Measurements from ENCODE around the gene CLDN7.

The CLDN7 gene

GRCh38 chr17:7241783-7242716, 20.2 kb downstream of the CLDN7 start, which contains the start of gene GABARAP:
Gene GABARAP, minus strand, starts transcription at chr17:7242449. Its CDS starts 119 bp downstream, at chr17:7242330.
- TF ChIP-seq TOX (CRISPR knock-in tag; IDR thresholded peaks at IDR 0.05; ENCODE audit: borderline replicate concordance) = no peak
- TF ChIP-seq ARNTL (CRISPR knock-in tag; IDR thresholded peaks at IDR 0.05; ENCODE audit: borderline replicate concordance, low read depth) = no peak
- TF ChIP-seq CSDC2 (CRISPR knock-in tag; IDR thresholded peaks at IDR 0.05) = 0 out of 2 replicates have a peak, but pooled peaks have one; percentile 54
- no peak for TF ChIP-seq TSHZ2 (CRISPR knock-in tag; IDR thresholded peaks at IDR 0.05)
- TF ChIP-seq CSRNP3 (CRISPR knock-in tag; IDR thresholded peaks at IDR 0.05) = no peak
- TF ChIP-seq PATZ1 (CRISPR knock-in tag; IDR thresholded peaks at IDR 0.05; ENCODE audit: borderline replicate concordance) = peak; percentile 85; the same call in 1 of the 2 replicates
- peak; percentile 16 for ATAC-seq

- ATAC-seq = no peak
- TF ChIP-seq ZFP30 (CRISPR knock-in tag; IDR thresholded peaks at IDR 0.05) (no peak), CSRNP3 (CRISPR knock-in tag; IDR thresholded peaks at IDR 0.05) (no peak), ZFP3 (CRISPR knock-in tag; IDR thresholded peaks at IDR 0.05) (no peak), ZC3H10 (CRISPR knock-in tag; IDR thresholded peaks at IDR 0.05) (no peak), CREB5 (CRISPR knock-in tag; IDR thresholded peaks at IDR 0.05; ENCODE audit: low read depth) (no peak), ZNF565 (CRISPR knock-in tag; conservative IDR thresholded peaks at IDR 0.05; ENCODE audit: low read depth) (no peak), ESRRG (CRISPR knock-in tag; IDR thresholded peaks at IDR 0.05) (no peak), SNAI2 (CRISPR knock-in tag; IDR thresholded peaks at IDR 0.05) (no peak), ZNF8 (CRISPR knock-in tag; IDR thresholded peaks at IDR 0.05) (no peak), ZNF70 (CRISPR knock-in tag; IDR thresholded peaks at IDR 0.05) (no peak), ISL1 (CRISPR knock-in tag; IDR thresholded peaks at IDR 0.05) (no peak), OSR1 (CRISPR knock-in tag; IDR thresholded peaks at IDR 0.05) (no peak), RARB (CRISPR knock-in tag; IDR thresholded peaks at IDR 0.05) (no peak), POU6F1 (CRISPR knock-in tag; IDR thresholded peaks at IDR 0.05; ENCODE audit: borderline replicate concordance, low read depth) (no peak), PPARA (CRISPR knock-in tag; IDR thresholded peaks at IDR 0.05; ENCODE audit: borderline replicate concordance) (no peak), CSDC2 (CRISPR knock-in tag; IDR thresholded peaks at IDR 0.05) (no peak), ARNTL (CRISPR knock-in tag; IDR thresholded peaks at IDR 0.05; ENCODE audit: borderline replicate concordance, low read depth) (no peak), TOX (CRISPR knock-in tag; IDR thresholded peaks at IDR 0.05; ENCODE audit: borderline replicate concordance) (no peak), TCF4 (CRISPR knock-in tag; IDR thresholded peaks at IDR 0.05; ENCODE audit: borderline replicate concordance) (no peak), BACH2 (CRISPR knock-in tag; IDR thresholded peaks at IDR 0.05; ENCODE audit: borderline replicate concordance) (no peak)
Measured at GRCh38 chr17:7241090-7241733, 21.1 kb downstream of the CLDN7 start.

All from SK-N-SH treated with all-trans-retinoic acid at 6 μM for 48 hours (cell line).